ENCODE data around the gene STK24.

Gene STK24

DNA sequence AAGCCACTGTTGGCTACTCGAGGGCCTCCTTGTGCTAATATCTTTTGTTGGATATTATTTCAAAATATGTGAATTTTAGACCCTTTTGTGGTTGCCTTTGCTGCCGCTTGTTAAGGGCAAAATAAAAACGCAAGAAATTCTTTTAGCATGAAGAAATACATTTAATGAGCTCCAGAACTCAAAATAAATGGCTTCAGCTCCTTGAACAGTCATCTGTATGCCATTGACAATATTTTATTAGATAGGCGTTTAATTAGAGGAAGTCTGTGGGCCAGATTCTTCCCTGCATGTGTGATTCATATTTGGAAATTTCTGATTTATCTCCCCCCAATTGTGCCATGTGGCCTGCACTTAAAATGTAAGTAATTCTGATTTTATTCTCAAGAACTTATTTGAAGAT lies 177.2 kb downstream of the STK24 start:
- no peak overlapping the region for H3K27ac ChIP-seq
- TF ChIP-seq, protein P1, sequence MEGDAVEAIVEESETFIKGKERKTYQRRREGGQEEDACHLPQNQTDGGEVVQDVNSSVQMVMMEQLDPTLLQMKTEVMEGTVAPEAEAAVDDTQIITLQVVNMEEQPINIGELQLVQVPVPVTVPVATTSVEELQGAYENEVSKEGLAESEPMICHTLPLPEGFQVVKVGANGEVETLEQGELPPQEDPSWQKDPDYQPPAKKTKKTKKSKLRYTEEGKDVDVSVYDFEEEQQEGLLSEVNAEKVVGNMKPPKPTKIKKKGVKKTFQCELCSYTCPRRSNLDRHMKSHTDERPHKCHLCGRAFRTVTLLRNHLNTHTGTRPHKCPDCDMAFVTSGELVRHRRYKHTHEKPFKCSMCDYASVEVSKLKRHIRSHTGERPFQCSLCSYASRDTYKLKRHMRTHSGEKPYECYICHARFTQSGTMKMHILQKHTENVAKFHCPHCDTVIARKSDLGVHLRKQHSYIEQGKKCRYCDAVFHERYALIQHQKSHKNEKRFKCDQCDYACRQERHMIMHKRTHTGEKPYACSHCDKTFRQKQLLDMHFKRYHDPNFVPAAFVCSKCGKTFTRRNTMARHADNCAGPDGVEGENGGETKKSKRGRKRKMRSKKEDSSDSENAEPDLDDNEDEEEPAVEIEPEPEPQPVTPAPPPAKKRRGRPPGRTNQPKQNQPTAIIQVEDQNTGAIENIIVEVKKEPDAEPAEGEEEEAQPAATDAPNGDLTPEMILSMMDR (conservative IDR thresholded peaks at IDR 0.05): no peak

DNA sequence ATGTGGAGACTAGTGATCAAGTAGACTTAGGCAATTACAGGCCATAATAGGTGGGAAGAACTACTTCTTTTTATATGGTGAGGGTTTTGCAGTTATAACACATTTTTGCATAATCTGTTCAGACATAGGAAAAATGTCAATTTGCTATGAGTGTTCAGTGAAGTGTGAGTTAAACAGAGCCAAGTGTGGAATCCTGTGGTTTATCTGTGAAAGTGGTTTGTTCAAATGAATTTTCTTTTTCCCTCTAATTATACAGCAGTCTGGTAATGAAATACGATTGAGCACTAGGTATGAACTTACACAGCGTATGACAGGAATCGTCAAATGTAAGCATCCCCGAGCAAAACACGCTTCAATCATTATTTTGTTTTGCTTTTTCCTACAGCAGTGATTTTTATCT lies 178.3 kb downstream of the STK24 start:
- H3K27ac ChIP-seq: no peak overlapping the region
- TF ChIP-seq, protein P1 (conservative IDR thresholded peaks at IDR 0.05): no peak

DNA sequence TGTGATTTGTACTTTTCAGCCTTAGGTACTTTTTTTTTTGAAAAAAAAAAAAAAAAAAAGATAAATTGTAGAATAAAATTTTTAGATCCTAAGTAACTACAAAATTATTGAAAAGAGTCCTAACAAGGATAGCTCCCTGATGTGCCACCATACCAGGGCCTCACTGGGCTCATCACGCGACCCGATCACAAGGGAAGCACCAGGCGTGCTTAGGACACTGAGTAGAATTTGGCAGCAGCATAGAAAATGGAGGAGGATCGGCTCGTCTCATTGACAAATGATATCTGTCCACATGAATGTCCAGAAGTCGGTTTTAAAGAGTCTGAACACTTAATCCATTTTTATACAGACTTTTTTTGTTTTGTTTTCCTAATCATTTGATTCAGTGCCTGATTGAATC lies 179.0 kb downstream of the STK24 start:
- H3K27ac ChIP-seq: no peak overlapping the region
- TF ChIP-seq, protein P1 (conservative IDR thresholded peaks at IDR 0.05): no peak

DNA sequence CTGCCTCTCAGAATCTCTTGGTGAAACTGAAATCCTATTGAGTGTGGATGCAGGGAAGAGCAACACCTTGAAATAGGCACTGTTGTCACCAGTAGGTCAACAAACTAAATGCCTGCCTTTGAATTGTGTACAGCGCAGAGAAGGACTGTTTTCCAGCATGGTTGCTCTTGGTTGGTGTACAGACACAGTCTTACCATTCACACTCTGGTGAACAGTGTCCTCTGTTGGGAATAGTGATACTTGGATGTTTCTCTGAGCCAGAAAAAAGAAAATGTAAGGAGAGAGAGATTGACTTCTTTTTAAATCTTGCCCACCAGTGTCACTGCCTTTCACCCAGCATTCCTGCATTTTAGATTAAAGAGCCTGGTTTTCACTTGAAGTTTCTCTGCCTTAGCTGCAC lies 179.7 kb downstream of the STK24 start:
- TF ChIP-seq, protein P1 (conservative IDR thresholded peaks at IDR 0.05): peak; percentile 63

DNA sequence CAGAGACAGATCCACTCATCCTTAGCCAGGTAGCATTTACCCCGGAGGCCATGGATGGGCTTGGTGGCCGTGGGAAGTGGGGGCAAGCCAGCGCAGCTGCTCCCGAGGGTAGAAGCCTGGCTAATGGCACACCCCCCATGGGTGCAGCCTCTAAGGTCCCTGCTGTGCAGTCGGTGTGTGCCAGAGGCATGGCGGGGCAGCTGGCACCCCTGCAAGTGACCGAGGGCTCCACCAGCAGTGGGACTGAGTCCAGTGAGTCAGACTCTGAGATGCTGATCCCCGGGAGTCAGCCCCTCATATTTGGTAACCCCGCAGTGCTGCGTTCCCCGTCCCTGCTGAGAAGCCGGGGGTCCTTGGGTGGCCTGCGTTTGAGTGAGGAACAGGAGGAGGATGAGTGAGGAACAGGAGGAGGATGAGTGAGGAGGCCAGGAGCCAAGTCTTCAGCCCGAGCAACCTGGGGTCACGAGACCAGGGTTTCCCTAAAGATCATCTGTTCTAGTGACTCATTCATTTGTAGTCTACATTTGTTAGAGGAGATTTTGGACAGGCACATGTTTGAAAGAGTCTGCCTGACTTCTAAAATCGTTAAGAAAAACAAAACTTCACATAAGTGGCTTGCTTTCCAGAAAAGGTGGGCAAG lies 180.7 kb downstream of the STK24 start:
- TF ChIP-seq, protein P1 (conservative IDR thresholded peaks at IDR 0.05): no peak
- no peak overlapping the region for H3K27ac ChIP-seq

More for the DNA sequence above, 179.7 kb downstream of the STK24 start:
- 0 out of 2 replicates have a peak overlapping the region, but pooled peaks have one; percentile 1 for H3K27ac ChIP-seq

Data from VCaP (cell line).